ENCODE measurements around the gene TRIM37.

GRCh38 chr17:58997756-58998553 lies 108.7 kb downstream of the TRIM37 start:
- TF ChIP-seq CTCF (IDR thresholded peaks at IDR 0.05) (no peak), EZH2 (IDR thresholded peaks at IDR 0.05; ENCODE audit: borderline replicate concordance, insufficient read depth, low read depth, low read length, poor library complexity, severe bottlenecking) (no peak)

Measured in B cell (primary cell).